HCT116 (cell line): ENCODE measurements around the gene FLACC1. TPM values are rescaled to one million over a fixed set of nuclear protein-coding genes. Genes with fewer than 3 reads are reported as not detected.
A peak's percentile ranks its signal among the peaks of the same experiment; 100 is the strongest.

Experiments
- EGR1 ChIP-seq: IDR thresholded peaks from 2 replicates; pipeline ENCODE4 v1.6.1; 2012; ENCODE audit warnings: low read depth
- ELF1 ChIP-seq: IDR thresholded peaks from 2 replicates; pipeline ENCODE4 v1.6.1; 2012; ENCODE audit warnings: low read depth, borderline replicate concordance
- EZH2 ChIP-seq: fragments of 200-600 bp; sonication (generic); IDR thresholded peaks from 2 replicates; pipeline ENCODE4 v1.6.1; 2017; ENCODE audit warnings: antibody characterized with exemption, mixed run types
- POLR2AphosphoS5 ChIP-seq: IDR thresholded peaks from 2 replicates; pipeline ENCODE4 v1.6.1; 2011; ENCODE audit warnings: mild to moderate bottlenecking, low read depth, low read length, moderate library complexity
- RAD21 ChIP-seq: IDR thresholded peaks from 2 replicates; pipeline ENCODE4 v1.6.1; 2012; ENCODE audit warnings: low read depth, mild to moderate bottlenecking
- REST ChIP-seq: IDR thresholded peaks from 2 replicates; pipeline ENCODE4 v1.6.1; 2012; ENCODE audit warnings: low read depth
- SIN3A ChIP-seq: IDR thresholded peaks from 2 replicates; pipeline ENCODE4 v1.6.1; 2012; ENCODE audit warnings: low read depth
- SP1 ChIP-seq: IDR thresholded peaks from 2 replicates; pipeline ENCODE4 v1.6.1; 2012; ENCODE audit warnings: low read depth
- SRF ChIP-seq: IDR thresholded peaks from 2 replicates; pipeline ENCODE4 v1.6.1; 2012; ENCODE audit warnings: low read depth
- YY1 ChIP-seq: IDR thresholded peaks from 2 replicates; pipeline ENCODE4 v1.6.1; 2011; ENCODE audit warnings: low read length, low read depth, moderate library complexity, mild to moderate bottlenecking; ENCODE audit not compliant: insufficient replicate concordance; ENCODE audit errors: extremely low read depth
- ZFX ChIP-seq: fragments of 450-650 bp; IDR thresholded peaks from 2 replicates; pipeline ENCODE4 v1.6.1; 2017
- total RNA-seq: library from RNA; stranded (reverse); gene quantifications from one replicate; pipeline ENCODE4 v1.2.1, GENCODE V29; 2021; ENCODE audit not compliant: unreplicated experiment
- TF ChIP-seq, protein P1 (sequence below): IDR thresholded peaks from 2 replicates; pipeline ENCODE4 v1.6.1; 2011; ENCODE audit warnings: mild to moderate bottlenecking, low read length, moderate library complexity; ENCODE audit not compliant: insufficient replicate concordance; ENCODE audit errors: extremely low read depth

FLACC1 gene
- total RNA-seq, 1 experiment from 2014 or later: 0.74 TPM

DNA sequence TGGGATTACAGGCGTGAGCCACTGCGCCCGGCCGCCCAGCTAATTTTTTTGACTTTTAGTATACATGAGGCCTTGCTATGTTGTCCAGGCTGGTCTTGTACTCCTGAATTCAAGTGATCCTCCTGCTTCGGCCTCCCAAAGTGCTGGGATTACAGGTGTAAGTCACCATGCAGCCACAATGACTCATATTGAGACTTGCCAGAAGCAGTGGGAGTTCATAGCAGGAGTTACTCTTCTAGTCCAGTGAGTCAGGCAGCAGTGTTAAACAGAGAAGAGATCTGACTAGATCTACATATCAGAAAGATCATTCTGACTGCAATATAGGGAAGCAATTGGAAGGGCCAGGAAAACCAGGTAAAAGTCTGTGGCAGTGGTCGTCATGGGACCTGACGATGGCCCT is 1.5 kb upstream of the FLACC1 start (continued):
- TF ChIP-seq, protein P1, sequence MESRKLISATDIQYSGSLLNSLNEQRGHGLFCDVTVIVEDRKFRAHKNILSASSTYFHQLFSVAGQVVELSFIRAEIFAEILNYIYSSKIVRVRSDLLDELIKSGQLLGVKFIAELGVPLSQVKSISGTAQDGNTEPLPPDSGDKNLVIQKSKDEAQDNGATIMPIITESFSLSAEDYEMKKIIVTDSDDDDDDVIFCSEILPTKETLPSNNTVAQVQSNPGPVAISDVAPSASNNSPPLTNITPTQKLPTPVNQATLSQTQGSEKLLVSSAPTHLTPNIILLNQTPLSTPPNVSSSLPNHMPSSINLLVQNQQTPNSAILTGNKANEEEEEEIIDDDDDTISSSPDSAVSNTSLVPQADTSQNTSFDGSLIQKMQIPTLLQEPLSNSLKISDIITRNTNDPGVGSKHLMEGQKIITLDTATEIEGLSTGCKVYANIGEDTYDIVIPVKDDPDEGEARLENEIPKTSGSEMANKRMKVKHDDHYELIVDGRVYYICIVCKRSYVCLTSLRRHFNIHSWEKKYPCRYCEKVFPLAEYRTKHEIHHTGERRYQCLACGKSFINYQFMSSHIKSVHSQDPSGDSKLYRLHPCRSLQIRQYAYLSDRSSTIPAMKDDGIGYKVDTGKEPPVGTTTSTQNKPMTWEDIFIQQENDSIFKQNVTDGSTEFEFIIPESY: no peak
- TF ChIP-seq REST (no peak), RAD21 (no peak), EZH2 (no peak), SP1 (peak; percentile 81), POLR2AphosphoS5 (peak; percentile 55; the same call in 1 of the 2 replicates), YY1 (peak; percentile 33), EGR1 (no peak), ELF1 (no peak), SIN3A (no peak), ZFX (no peak), SRF (peak; percentile 74; the same call in 1 of the 2 replicates)
